ENCODE measurements around the gene GIGYF1.
A peak's percentile ranks its signal among the peaks of the same experiment; 100 is the strongest.
"Not testable (repeated sequence)": the region's sequence is repeated elsewhere in the genome, so short reads cannot be mapped to it uniquely, and the experiment has no call there.

Gene GIGYF1

DNA sequence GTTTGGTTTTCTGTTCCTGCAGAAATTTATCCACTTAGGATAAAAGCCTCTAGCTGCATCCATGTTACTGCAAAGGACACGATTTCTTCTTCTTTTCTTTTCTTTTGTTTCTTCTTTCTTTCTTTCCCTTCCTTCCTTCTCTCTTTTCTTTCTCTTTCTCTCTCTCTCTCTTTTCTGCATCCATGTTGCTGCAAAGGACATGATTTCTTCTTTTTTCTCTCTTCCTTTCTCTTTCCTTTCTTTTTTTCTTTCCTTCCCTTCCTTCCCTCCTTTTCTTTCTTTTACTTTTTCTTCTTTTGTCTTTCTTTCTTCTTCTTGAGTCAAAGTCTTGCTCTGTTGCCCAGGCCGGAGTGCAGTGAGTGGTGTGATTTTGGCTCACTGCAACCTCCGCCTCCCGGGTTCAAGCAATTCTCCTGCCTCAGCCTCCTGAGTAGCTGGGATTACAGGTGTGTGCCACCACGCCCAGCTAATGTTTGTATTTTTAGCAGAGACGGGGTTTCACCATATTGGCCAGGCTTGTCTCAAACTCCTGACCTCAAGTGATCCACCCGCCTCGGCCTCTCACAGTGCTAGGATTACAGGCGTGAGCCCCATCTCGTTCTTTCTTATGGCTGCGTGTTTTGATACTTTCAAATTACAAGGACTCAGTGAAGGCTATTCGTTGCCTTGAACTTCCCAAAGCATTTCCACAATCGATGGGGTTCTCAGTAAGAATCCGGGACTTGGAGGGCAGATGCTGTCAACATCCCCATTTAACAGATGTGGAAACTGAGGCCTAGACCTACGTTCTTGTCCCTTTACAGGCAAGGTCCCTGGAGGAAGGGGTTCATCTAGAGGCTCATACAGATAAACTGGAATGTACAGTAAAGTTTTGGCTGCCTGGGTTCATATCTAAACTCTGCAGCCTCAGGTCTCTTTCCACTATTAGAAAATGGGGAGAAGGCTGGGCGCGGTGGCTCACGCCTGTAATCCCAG lies 22.4 kb downstream of the GIGYF1 start:
- DNase-seq: no peak

DNA sequence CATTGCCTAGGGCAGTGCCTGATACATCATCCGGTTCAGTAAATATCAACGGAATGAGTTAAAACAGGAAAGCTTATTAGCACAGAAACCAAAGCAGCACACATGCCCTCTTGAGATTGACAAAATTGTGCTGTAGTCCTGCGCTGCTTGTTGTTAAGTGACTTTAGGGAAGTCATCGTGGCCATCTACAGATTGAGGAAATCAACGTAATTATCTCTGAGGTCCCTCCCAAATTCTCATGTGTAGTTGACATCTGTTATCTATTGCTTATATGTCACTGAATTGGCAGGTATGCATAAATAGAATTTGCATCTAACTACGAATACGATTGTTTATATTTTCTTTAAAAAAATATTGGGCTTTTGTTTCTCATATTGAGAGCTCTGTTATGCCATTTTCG lies 24.0 kb downstream of the GIGYF1 start:
- DNase-seq: no peak

DNA sequence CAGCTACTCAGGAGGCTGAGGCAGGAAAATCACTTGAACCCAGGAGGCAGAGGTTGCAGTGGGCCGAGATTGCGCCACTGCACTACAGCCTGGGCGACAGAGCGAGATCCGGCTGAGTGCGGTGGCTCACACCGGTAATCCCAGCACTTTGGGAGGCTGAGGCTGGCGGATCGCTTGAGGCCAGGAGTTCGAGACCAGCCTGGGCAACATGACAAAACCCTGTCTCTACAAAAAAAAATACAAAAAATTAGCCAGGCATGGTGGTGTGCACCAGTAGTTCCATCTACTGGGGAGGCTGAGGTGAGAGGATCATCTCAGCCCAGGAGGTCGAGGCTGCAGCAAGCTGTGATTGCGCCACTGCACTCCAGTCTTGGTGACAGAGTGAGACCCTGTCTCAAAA lies 24.9 kb downstream of the GIGYF1 start:
- not testable (repeated sequence) for DNase-seq

DNA sequence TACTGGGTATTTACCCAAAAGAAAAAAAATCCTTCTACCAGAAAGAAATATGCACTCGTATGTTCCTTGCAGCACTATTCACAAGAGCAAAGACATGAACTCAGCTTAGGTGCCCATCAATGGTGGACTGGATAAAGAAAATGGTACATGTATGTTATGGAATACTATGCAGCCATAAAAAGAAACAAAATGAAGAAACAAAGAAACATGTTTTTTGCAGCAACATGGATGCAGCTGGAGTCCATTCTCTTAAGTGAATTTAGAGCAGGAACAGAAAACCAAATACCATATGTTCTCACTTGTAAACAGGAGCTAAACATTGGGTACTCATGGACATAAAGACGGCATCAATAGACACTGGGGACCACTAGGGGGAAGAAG lies 26.0 kb downstream of the GIGYF1 start:
- no peak for DNase-seq

DNA sequence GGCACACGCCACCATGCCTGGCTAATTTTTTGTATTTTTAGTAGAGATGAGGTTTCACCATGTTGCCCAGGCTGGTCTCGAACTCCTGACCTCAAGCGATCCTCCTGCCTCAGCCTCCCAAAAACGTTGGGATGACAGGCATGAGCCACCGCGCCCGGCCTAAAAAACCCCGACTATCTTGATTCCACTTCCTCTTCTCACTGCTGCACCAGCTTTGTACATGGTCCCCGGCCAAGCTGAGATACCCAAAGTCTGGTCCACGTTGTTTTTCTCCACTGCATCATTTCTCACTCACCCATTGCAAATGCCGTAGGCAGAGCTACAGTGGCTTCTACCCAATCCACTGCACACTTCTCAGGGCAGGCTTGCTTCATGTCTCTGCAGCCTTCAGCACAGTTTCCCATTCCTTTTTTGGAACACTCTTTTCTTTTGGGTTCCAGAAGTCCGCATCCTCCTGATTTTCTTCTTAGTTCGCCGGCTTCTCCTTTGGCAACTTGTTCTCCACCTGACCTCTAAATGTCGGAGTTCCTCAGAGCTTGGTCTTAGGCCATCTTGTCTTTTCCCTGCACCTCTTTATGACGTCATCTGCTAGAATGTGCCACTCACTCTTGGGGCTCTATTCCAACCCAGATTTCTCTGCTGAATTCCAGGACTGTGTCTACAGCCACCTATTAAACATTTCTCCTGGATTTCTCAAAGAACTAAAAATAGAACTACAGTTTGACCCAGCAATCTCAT lies 26.6 kb downstream of the GIGYF1 start:
- no peak for DNase-seq

DNA sequence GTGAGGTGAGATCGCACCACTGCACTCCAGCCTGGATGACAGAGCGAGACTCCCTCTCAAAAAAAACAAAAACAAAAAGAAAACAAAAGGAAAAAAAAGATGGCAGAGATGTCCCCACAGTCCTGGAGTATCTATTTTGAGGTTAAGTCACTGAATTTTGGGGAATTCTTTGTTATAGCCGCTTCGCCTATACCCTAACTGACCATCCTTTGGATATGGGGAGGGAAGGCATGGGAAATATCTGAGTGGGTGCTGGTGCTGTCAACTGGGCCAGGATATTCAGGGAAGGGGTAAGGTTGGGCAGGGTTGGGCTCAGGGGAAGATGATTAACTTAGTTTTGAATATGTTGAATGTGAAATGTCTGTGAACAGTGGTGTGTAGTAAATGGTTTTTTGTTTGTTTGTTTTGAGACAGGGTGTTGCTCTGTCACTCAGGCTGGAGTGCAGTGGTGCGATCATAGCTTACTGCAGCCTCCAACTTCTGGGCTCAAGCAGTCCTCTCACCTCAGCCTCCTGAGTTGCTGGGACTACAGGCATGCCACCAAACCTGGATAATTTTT lies 28.8 kb downstream of the GIGYF1 start:
- no peak for DNase-seq

DNA sequence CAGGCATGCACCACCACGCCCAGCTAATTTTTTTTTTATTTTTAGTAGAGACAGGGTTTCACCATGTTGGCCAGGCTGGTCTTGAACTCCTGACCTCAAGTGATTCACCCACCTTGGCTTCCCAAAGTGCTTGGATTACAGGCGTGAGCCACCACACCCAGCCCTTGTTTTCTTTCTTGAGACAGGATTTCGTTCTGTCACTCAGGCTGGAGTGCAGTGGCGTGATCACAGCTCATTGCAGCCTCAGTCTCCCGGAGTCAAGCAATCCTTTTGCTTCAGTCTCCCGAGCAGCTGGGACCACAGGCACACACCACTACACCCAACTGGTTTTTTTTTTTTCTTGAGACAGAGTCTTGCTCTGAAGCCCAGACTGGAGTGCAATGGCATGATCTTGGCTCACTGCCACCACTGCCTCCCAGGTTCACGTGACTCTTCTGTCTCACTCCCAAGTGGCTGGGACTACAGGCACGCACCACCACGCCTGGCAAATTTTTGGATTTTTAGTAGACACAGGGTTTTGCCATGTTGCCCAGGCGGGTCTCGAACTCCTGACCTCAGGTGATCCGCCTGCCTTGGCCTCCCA lies 31.8 kb downstream of the GIGYF1 start:
- DNase-seq: not testable (repeated sequence)

DNA sequence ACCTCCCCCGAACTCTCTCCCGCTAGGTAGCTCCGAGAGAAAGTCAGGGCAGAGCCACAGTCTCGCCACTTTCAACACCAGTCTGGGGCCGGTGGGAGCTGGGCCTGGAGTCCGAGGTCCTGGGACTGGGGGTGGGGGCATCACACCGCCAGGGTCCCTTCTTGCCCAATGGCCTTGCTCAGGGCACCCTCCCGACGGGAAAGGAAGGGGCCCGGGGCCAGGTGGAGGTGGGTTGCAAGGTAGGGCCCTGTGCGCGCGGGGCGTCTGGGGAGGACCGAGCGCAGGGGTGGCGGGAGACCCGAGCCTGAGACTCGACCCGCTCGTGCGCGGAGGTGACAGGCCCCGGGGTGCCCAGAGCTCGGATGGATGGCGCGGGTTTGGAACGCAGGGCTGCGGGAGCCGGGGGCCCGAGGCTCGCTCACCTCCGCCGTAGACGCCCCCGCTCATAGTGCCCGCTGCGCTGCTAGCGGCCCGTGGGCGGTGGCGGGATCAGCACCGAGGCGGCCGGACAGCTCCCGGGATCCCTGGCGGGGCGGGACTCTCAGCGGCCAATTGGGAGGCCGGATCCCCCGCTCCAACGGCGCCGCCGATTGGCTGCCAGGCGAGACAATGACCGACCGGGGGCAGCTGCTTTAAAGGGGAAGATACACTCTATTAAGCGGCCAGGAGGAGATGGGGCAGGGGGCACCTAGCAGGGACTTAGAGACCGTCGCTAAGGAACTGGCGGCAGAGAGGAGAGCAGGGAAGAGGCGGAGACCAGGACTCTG lies 38.0 kb downstream of the GIGYF1 start, which contains the start of gene ACTL6B:
Gene ACTL6B, minus strand, starts transcription at position 541 of the 767 bp plus-strand sequence. Its CDS starts 94 bp downstream, at position 447.
- peak; percentile 68 for DNase-seq

DNA sequence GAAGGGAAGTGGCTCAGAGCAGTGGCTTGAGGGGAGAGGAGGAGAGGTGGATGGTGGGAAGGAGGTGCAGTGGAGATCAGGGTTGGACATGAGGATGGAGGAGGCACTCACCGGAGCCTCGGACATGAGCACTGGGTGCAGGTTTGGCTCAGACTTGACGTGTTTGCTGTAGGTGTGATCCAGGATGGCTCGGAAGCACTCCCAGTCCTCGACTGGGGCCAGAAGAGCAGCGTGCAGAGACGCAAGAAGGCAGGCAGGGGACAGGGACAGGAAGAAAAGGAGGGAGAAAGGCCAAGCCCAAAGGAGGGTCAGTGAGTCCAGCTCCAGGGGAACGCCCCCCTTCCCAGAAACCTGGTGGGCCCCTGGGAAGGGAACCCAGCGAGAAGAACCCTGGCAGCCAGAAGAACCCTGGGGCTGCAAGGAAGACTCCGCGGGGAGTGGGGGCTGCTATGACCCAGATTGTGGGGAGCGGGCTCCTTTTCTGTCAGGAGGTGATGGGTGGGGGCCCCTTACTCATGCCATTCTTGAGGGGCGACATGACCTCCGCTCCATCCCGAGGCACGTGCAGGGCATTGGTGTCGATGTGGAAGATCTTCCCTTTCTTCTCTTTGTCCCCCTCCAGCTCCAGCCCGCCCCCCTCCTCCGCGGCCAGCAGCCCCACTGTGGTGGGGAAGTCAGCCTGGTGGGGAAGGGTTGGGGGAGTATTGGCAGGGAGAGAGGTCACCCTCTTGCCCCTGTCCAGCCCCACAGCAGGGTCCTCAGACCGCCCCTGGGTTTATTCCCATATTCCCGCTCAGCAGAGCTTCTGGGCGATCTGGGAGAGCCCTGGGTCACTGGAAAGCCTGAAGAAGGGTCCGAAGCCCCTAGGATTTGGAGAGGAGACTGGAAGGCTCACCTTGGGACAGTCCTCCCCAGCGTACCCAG lies 38.9 kb downstream of the GIGYF1 start:
- DNase-seq: no peak

DNA sequence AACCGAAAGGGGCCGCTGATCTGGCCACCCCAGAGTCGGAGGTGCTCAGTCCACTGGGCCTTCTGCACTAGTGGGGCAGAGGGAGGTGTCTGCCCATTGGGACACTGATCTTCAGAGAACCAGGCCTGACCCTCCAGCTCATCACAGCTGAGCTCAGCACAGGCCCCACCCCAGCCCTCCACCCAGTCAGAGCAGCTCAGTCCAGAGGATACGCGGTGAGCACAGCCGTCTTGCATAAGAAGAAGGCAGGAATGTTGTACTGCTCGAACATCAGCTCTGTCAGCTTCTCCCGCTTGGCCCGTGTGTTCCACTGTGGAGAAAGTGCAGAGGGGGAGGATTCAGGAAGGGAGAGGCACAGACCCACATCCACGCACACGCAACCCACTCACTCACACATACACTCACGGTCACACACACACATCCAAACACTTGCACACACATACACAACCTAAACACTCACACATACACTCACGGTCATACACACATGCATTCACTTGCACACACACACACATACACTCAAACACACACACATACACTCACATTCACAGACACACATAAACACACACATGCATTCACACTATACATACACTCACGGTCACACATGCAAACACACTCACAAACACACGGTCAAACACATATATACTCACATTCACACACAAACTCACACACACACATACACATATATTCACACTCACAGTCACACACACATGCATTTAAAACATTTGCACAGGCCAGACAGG lies 44.1 kb downstream of the GIGYF1 start:
- no peak for DNase-seq

DNA sequence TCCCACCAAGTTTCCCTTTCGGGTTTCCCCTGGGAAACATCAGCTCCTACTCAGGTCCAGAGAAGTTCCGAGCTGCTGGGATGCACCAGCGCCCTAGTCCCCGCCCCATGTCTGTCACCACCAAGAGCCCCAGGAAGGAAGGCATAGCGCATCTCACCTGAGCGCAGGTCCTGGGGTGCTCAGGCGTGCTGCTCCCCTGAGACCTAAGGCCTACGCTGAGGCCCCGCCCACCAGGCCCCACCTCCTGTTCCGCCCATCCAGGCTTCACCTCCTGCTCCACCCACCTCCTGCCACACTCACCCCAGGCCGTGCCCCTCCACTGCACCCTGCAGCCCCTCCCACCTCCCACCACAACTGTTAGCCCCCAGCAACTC lies 51.5 kb downstream of the GIGYF1 start:
- DNase-seq: no peak

DNA sequence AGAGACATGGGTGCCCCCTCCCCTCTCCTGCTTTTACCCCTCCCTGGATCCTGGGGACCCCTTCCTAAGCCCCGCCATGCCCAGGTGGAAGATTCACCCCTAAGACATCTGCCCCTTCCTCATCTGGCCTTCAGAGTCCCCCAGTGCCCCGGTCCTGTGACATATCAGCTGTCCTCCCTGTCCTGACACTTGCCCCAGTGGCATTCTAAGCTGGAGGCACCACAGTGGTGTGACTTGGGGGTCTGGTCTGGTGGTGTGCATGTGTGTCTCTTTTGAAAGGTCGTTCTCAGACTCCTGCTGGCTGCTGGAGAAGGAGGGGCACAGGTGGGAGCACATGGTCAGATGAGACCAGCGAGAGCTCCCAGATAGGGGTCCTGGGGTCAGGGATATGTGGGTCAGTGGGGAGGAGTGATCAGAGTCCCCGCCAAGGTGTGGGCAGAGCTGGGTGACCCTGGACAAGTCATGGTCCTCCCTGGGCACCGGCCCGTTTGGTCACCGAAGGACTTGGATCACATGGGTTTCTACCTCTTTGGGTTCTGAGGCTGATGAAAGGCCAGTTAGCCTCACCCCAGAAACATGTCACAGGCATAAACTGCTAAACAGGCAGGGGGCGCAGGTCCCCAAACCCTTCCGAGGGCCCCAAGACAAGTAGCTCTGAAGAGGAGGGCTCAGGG lies 52.1 kb downstream of the GIGYF1 start:
- DNase-seq: no peak

DNA sequence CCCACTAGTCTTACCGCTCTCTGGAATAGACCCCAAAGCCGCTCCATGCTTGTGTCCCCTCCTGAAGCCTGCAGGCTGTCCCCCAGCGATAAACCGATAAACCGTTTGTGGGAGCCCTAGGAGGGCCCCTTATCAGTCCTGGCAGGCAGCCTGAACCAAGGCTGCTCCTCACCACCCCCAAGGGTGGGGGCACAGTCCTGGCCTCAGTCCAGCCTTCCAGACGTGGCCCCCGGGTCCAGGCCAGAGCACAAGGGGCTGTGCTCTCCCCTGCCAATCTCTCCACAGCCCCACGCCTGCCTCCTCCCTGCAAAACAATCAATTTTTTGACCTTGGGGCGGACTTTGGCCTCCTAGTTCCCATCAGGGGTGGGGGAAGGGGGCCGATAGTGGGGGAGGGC lies 52.6 kb downstream of the GIGYF1 start, which contains the start of gene TFR2:
Gene TFR2, minus strand, starts transcription at position 90 of the 397 bp plus-strand sequence. Its CDS starts 43 bp downstream, at position 47.
- no peak for DNase-seq

DNA sequence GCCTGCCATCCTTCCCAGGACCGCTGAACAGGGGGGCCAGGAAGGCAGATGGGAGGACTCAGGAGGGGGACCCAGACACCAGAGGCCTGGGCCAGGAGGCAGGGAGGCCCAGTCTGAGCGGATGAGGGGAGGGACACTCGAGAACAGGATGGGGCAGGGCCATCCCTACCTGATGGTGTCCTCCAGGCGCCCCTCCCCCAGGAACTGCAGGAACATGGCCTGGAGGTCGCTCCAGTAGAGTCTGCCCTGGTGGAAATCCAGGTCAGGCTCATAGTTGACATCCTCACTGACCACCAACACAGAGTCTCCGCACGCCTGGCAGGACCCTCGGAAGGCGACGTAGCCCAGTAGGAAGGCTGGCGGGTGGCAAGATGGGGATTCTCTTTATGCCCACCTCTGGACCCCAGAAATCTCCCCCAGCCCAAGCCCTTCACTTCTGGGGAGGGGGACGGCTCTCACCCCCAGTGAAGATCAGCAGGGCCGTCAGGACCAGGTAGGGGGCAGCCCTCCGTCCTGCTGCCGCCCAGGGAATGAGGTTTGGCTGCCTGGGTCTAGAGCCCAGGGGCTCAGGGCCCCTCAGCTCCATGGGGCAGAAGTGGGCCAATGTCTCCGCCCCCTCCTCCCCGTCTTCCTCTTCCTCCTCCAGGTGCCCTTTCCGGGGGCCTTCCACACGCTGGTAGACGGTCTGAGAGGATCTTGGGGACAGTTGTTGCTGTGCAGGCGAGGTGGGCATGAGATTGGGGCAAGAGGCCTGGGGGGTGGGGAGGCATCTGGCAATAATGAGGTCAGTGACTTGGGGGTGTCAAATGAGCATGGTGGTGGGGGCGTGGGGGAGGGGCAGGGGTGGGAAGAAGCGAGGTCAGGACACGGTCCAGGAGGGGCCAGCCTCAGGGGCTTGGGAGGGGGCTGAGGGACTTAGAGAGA lies 53.3 kb downstream of the GIGYF1 start:
- no peak for DNase-seq

DNA sequence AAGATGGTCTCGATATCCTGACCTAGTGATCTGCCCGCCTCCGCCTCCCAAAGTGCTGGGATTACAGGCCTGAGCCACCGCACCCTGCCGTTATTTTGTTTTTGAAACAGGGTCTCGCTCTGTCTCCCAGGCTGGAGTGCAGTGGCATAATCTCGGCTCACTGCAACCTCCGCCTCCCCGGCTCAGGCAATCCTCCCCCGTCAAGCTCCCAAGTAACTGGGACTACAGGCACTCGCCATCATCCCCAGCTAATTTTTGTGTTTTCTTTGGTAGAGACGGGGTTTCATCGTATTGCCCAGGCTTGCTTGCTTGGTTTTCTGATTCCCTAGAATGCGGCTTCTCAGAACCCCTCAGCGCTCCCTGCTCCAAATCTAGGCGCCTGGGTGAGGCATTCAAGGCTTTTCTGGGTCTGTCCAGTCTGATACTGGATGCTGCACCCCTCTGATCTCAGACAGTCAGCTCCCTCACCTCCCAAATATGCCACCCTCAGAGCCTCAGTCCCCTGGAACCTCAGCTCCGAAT lies 54.0 kb downstream of the GIGYF1 start:
- DNase-seq: no peak

DNA sequence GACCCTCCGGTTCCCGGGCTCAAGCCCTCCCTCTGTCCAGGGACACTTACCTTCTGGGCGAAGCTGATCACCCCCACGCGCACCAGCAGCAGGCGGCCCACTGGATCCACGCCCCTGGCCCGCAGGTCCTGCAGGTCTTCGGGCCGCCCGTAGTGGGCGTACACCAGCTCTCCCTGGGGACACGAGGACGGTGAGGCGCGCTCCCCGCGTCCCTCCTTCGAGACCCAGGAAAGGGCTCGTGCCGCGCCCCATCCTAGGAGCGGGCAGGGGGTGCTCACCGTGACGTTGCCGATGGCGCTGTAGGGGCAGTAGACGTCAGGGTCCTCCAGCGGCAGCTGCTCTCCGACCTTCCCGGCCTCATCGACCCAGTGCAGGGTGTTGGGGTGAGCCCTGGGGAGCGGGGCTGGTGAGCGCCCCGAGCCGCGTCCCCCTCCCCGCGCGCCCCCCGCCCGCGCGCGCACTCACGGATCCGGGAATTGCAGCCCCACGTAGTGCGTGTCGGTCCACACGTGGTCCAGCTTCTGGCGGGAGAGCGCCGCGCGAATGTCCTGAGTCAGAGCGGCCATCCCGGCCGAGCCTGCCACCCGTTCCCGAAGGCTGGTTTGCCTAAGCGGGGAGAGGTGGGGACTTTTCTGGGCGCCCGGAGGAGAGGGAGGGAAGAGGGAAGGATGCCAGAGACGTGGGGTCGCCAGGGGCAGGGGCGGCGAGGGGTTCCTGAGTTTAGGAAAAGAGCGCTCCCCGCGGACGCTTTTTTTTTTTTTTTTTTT lies 60.9 kb downstream of the GIGYF1 start:
- peak; percentile 53 for DNase-seq

DNA sequence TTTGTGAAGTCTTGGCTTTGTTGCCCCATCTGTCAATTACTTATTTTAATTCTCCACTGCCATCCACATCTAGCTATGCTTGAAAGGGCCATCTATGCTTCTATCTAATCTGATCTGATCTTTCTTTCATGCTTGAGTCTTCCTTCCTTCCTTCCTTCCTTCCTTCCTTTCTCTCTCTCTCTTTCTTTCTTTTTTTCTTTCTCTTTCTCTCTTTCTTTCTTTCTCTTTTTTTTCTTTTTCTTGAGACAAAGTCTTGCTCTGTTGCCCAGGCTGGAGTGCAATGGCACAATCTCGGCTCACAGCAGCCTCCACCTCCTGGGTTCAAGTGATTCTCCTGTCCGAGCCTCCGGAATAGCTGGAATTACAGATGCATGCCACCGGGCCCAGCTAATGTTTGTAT lies 64.0 kb downstream of the GIGYF1 start:
- DNase-seq: no peak
